GM18520 (cell line): ENCODE data around the gene KCNJ4.

ENCODE experiments used
- ATAC-seq: cut with Tn5 transposase; IDR thresholded peaks from one replicate; pipeline ENCODE4 v1.9.1; 2021; ENCODE audit not compliant: unreplicated experiment

Gene KCNJ4

DNA sequence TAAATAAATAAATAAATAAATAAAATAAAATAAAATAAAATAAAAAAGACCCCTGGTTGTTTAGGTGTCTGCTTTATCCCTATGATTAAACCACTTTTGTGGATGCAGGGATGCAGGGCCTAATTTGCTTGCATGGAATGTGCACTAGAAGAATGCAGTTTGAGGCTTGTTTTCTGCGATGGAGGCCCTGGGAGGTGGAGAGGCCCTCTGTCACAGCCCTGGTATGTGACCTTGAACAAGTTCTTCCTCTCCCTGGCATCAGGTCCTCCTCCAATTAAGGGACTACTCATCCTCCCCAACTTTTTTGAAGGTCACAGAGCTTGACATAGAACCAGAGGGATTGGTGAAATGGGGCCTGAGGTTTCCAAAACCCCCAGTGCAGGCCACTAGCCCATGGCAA is 22.7 kb downstream of the KCNJ4 start:
- ATAC-seq: no peak

DNA sequence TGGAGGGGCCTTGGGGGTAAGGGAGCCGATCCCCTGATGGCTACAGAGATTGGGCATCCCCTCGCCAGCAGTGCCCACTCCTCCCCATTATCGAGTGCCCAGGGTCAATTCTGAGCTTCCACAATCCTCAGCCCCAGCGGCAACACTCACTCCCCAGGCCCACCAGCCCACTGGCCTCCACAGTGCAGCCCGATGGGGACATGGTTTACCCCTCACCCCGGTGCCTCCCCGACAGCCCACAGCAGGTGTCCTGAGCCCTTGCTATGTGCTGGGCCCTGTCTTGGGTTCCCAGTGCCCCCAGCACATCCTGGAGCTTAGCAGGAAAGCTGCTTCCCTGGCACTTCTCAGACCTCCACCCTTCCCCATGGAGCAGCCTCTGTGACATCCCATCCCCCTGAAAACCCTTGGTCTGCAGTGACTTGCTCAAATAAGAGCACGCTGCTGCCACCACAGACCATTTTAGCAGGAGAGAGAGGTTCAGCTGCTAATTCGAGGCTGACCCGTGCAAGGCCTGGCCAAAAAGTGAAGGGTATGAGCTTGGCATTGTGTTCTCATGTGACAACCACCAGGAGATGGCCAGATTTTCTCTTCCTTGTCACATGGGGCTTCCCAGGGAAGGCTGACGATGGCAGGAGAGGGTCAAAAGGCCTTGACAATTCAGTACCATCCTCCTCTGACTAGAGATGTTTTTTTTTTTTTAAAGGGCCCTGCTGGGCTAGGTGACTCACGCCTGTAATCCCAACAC is 23.6 kb downstream of the KCNJ4 start:
- no peak for ATAC-seq

DNA sequence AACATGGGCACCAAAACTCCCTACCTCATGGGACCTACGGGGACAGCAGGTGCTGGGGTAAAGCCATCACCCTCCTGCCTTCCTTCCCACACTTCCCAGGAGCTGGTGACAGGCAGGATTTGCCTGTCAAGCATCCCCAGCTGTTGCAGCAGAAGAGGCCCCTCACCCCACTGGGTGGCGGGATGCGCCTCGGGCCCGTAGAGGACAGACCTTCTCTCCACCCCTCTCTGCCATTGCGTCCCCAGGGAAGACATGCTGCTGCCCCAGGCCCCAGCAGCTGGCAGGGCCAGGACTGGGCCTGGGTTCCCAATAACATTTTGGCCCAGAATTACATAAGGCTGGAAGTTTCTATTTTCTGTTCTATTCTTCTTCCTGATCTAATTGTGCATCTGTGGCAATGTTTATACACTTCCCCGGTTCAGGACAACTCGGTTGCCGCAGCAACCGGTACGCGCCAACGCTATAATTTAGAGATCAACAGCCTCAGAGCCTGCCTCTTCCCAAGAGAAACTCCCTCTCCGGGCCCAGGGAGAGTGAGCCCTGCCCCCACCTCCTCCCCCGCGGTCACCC is 25.4 kb downstream of the KCNJ4 start:
- no peak for ATAC-seq

DNA sequence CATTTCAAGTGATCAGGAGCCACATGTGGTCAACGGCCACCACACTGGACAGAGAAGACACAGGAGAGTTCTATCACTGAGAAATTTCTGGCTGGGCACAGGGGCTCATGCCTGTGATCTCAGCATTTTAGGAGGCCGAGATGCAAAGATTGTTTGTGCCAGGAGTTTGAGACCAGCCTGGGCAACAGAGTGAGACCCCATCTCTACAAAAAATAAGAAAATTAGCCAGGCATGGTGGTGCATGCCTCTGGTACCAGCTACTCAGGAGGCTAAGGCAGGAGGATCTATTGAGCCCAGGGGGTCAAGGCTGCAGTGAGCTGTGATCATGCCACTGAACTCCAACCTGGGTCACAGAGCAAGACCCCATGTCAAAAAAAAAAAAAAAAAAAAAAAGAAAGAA is 26.3 kb downstream of the KCNJ4 start:
- no peak for ATAC-seq

DNA sequence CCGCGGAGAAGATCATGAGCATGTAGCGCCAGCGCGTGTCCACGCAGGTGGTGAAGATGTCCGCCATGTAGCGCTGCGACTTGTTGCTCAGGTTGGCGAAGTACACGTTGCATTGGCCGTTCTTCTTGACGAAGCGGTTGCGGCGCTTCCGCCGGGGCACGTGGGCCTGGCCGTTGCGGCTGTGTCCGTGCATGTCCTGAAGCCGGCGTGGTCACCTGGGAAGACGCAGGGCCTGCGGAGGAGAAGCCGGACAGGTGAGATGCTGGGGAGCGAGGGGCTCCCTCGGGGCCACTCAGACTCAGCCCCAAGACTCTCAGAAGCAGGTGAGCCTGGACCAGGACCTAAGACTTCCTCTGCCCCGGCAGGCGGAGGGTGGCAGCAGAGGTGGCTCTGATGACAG is 27.1 kb downstream of the KCNJ4 start:
- ATAC-seq: no peak

DNA sequence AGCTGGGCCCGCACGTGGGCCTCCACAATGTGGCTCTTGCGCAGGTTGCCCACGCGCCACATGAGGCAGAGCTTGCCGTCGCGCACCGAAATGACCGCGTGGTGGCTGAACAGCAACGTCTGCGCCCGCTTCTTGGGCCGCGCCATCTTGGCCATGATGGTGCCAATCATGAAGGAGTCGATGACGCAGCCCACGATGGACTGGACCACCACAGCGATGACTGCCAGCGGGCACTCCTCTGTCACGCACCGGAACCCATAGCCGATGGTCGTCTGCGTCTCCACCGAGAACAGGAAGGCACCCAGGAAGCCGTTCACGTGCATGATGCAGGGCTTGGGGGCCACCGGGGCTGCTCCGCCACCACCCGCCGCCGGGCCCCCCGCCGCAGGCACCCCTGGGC is 27.5 kb downstream of the KCNJ4 start:
- ATAC-seq: no peak

DNA sequence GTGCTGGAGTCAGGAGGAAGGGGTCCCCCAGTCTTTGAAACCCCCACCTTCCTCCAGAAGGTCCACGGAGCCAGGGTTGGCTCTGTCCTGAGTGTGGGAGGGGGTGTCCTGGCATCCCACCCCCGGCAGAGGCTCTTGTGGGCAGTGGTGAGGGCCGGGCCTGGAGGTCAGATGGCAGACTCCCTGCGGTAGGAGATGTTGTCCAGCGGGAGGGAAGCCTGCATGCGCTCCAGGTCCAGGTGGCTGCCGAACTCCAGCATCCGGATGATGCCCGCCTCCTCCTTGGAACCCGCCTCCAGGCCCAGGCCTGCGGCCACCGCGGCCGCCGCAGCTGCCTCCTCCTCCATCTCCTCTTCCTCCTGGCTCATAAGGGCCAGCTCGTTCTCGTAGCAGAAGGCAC is 28.4 kb downstream of the KCNJ4 start:
- ATAC-seq: no peak

DNA sequence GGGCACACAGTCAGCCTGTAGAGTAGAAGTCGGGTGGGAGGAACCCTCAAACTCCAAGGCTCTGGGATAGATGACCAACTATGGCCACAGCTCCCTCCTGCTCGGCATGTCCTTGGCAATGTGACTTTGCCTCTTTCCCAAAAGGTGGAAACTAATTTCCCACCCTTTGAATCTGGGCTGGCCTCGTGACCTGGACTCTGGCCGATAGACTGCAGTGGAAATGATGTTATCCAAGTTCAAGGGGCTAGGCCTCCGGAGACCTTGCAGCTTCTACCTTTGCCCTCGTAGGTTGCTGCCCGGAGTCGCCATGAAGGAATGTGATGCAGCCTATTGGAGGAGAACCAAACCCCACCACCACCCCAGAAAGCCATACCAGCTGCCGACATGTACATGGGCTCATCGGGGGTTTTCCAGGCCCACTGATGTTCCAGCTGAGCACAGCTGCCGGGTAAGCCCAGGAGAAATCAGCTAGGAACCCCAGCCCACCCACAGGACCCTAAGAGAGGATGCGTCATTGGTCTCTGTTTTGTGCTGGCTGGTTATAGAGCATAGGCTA is 30.4 kb downstream of the KCNJ4 start:
- no peak for ATAC-seq

DNA sequence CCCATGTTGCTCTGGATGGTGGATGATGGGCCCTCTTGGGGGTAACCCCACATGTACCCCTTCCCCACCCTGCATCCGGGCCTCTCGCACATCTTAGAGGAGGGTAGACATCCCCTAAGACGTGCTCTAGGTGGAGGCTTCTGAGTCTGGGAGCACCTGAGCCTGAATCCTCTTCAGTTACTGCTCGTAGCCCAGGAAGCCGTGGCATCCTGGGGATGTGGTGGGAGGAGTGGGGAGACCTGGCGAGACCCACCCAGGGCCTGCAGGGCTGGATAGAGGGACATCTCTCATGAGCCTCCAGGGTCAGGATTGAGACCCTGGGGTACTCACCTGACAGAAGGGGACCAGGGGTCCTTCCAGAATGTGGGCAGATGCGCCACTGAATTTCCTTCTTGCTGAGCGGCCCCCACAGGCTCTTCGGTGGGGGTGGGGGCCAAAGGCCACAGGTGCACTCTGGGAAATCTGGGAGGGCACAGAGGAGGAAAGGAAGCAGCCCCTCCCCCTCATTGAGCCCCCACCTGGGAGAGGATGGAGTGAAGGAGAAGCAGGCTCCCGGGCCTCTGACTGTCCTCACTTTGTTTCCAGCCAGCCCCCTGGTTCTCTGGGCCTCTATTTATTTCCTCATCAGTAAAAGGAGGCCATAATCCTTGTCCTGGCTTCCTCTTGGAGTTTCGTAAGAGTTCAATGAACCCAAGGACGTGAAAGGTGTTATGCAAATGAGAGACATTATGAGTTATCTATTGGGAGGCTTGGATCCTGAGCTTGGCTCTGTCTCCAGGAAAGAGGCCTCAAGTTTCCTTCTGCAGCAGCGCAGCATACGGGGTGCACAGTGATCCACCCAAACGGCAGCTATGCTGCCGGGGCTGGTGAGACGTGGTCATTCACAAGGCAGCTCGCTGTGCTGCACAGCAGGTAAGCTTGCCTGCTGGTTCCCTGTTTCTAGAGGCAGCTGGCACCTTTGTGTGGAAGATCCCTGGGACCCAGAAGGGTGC is 31.2 kb downstream of the KCNJ4 start:
- ATAC-seq: no peak

DNA sequence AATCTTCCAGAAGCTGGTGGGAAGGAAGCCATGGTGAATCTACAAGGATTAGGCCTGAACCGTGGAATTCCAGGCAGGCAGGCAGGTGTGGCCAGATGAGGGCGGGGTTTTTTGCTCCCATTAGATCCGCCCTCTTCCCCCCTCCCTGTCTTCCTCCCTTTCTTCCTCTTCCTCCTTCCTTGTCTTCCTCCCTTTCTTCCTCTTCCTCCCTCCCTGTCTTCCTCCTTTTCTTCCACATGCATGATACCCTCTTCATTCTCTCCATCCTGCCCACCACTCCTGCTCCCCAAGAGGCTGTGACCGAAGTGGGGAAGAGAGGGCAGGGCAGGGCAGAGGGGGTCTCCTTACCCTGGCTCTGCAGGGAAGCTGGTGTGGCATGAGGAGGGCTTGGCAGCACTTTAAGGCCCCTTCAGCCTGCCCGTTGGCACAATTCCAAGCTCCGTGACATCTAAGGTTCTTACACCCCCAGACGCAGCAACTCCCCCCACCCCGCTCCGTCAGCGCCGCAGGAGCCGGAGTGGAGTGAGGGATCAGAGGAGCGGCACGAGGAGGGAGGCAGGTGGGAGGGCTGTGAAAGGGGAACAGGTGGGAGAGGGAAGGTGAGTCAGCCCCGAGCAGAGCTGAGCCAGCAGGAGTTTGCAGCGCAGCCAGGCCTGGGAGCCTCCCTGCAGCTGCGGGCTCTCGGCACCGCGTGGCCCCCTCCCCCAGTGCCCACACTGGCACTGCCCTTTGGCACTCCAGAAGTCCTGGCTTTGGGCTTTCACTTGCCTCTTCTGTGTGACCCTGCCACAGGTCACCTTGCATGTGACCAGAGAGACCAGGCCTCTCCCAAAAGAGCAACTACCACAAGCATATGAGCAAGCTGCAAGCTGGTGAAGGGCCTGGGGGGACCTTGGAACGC is 32.1 kb downstream of the KCNJ4 start:
- ATAC-seq: no peak

DNA sequence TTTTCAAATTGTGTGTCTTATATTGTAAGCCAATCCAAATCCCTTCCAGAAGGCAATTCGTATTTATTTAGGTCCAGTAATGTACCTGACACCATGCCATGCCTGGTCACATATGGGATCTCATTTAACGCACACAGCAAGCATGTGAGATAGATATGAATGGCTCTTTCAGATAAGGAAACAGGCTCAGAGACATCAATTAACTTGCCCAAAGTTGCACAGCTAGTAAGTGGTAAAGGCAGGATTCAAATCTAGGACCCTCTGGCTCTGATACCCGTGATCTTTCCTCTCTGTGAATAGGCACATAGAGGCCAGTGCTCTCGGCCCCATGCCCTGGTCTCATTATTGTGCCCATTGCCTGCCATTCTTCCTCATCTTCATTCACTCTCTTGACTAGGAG is 34.3 kb downstream of the KCNJ4 start:
- no peak for ATAC-seq

DNA sequence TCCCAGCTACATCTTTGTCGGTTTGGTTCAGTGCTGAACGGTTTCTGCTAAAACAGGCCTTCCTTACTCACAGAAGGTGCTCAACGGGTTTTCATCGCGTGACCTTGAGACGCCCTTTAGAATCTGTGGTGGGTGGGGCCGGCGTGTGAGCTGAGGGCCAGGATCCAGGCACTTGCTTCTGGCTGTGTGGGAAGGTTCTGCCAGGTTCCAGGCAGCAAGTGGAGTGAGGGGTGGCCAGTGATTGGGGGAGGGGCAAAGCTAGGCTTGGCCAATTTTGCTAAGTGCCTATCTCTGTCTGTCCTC is 35.2 kb downstream of the KCNJ4 start:
- ATAC-seq: no peak

DNA sequence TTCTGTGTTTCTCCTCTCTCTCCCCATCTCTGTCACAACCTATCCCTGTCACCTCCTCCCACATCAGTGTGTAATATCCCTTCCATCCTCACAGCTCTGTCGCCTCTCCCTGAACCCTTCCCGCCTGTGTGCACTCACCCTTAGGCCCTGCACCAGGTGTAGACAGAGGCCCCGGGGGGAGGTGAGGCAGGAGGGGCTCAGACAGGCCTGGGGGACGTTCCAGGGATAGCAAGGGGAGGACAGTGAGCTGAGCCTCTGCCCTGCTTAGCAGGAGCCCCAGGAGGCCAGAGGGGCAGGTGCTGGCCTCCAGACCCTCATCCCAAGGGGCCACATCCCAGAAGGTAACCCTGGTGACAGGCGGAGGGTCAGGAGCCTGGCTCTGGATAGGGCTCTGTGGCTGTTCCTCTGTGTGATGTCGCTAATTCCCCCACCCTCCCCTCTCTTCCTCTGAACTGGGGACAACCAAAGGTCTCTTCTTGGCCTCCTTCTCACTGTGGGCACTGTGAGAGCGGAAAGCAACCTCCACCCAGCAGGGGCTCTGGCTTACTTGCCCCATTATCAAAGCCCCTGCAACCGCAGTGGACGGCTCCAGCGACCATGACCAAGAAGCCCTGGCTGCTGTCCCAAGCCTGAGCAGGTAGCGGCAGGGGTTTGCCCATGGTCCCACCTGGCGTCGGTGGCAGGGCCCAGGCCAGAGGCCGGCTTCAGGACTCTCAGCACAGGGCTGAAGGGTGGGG is 35.7 kb downstream of the KCNJ4 start:
- ATAC-seq: no peak

DNA sequence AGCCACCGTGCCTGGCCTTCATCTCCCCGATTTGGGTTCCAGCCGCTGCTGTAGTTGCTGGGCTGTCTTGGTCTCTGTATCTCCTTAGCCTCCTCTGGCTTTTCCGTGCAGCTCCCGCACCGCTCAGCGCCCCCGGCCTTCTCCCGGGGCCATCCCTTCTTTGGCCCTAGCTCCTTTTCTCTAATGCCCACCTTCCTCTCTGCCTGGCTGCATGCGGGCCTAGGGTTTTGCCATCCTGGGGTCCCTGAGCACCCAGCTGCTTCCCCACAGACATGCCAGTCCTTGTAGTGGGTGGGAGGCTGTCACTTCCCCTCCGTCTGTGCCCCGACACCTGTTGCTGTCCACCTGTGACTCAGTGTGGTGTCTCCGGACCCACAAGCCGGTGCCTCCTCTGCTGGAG is 36.4 kb downstream of the KCNJ4 start:
- ATAC-seq: no peak

DNA sequence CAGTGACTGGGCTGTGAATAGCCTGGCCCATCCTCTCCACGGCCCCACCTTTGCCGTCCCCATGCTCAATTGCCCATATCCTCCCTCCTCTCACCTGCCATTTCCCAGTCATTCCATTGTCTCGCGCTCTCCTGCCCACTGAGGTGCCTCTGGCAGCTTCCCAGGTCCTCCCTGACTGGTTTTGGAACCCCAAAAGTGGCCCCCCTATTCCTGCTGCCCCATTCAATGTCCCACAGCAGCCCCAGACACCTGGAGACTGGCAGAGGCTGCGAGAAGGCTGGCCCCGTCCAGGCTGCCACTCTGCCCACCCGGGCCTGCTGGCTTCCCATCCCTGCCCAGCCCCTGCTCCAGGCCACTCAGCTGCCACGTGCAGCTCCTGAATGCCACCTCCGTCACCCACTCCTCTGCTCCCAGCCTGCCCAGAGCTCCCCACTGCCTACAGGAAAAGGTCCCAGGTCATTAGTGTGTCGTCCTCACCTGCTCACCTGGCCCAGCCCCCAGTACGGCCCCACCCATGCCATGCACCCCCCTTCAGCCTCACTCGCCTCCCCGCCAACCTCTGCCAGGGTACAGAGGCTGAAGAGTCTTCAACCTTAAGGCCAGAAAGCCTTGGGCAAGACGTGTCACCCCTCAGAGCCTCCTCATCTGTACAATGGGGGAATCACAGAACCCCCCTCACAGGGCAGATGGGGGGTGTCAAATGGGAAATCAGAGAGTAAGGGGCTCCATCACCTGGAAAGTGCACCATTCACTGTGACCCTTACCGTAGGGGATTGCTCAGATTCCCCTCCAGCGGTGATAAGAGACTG is 37.5 kb downstream of the KCNJ4 start:
- ATAC-seq: no peak

DNA sequence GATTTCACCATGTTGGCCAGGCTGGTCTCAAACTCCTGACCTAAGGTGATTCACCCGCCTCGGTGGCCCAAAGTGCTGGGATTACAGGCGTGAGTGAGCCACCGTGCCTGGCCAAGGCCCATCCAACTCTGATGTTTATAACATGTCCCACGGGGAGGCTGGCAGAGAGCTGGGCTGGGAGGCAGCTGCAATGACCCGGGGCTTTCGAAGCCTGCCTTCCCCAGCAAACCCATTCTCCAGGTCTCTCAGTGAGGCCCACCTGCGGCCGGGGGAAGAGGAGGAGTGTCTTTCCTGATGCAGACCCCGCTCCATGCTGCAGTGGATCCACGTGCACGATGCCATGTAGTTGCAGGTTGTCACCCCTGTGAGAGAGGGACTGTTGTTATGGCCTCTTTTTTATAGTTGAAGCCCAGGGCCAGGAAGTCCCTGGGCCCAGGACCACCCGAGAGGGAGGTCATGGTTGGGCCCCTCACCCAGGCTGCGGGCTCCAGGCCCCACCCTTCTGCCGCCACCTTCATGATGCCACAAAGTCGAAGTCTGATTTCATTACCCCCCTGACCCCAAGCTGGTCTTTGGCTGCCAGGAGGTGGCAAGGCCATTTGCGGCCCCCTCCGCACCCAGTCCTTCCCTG is 38.3 kb downstream of the KCNJ4 start:
- ATAC-seq: no peak

DNA sequence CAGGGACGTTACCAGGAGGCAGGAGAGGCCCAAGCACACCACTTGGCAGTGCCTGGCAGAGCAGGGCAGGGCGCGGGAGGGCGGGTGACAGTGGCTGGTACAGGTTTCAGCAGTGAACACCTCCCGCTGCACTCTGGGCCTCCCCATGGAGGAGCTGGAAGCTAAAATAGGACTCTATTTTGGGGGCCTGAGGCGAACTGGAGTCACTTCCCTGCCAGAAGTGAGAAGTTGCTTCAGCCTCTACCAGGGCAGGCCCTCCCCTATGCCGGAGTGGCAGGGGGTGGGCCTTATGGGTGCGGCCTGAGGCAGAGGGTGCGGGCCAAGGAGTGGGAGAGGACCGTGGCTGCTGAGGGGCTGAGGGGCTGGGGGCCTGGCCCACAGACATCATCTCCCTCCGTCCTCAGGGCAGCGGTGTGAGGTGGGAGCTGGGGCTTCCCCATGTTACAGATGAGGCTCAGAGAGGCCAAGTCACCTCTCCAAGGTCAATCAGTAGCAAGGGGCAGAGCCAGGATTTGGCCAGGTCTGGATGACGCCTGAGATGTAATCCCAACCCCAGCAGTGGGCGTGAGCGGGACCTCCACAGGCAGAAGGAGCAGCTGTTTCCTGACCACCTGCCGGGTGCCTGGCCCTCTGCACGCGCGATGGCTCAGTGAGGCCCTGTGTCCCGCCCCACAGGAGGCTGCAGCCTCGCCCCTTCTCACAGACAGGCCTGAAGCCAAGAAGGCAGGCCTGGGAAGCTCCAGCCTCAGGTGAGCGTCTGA is 39.3 kb downstream of the KCNJ4 start:
- no peak for ATAC-seq

DNA sequence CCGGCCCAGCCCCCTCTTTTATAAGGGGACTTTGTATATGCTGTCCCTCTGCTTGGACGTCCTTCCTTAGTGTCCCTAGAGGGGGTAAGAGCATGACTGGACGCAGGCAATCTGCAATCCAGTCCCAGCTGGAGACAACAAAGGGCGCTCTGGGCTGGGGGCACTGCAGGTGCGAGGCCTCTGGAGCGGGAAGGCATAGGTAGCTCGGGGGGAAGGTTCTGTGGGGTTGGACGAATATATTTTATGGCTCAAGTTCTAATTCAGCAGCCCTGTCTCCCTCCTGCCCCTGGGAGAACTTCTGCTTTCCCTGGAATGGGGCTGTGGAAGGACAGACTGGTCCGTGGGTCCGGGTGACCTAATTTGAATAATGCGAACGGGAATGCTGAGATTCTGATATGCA is 40.0 kb downstream of the KCNJ4 start:
- ATAC-seq: no peak
